Suprapubic skin (tissue), 4 donors: ENCODE measurements around the gene NF1.

Experiments used
- CTCF ChIP-seq, 2 donors: fragments of 200-600 bp in 1 of 2; fragments of 450-650 bp in 1 of 2; sonication (generic) in 1 of 2; IDR thresholded peaks; one replicate each; pipeline ENCODE4 v1.5.1; 2016 to 2019; ENCODE audit warnings: antibody characterized with exemption in 2 of 2, mild to moderate bottlenecking in 1 of 2, moderate library complexity in 1 of 2
- POLR2A ChIP-seq, 2 donors: fragments of 450-650 bp; IDR thresholded peaks; one replicate each; pipeline ENCODE4 v1.6.1; 2017; ENCODE audit warnings: antibody characterized with exemption in 2 of 2, mild to moderate bottlenecking in 2 of 2, moderate library complexity in 2 of 2
- POLR2AphosphoS5 ChIP-seq, 3 donors: sonication (generic); formaldehyde crosslinking; IDR thresholded peaks; one replicate each; pipeline ENCODE4 v1.6.1; 2017; ENCODE audit warnings: antibody characterized with exemption in 3 of 3

GRCh38 chr17:31156326-31156725 lies 61.5 kb downstream of the NF1 start:
- TF ChIP-seq CTCF (IDR thresholded peaks at IDR 0.05): no peak
- no peak for TF ChIP-seq POLR2A (IDR thresholded peaks at IDR 0.05)
- TF ChIP-seq POLR2AphosphoS5 (IDR thresholded peaks at IDR 0.05): no peak
